G401.6 (cell line): ENCODE results near the gene AUTS2.

Experiments
- FAIRE-seq: peaks from 2 replicates; lab custom pipeline; 2012; peaks lifted over from hg19 to GRCh38; lab: Jason Lieb, UNC

The AUTS2 gene

DNA sequence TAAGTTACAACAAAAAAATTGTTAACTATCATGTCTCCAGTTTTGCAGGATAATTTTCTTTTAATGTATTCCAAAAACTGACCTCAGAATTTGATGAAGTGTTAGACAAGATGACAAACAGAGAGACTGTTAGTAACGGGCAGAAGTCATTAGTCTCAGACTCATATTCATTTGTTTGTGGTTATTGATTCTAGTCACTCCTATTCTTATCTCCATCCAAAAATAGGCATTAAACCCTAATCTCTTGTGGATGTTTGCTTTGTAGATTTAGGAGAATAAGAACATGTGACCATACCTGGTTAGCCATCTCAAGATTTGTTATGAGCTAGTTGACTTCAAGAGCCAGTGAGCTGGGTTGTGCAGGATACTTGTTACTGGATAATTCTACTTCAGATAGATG is 261.1 kb downstream of the AUTS2 start:
- FAIRE-seq = no peak

DNA sequence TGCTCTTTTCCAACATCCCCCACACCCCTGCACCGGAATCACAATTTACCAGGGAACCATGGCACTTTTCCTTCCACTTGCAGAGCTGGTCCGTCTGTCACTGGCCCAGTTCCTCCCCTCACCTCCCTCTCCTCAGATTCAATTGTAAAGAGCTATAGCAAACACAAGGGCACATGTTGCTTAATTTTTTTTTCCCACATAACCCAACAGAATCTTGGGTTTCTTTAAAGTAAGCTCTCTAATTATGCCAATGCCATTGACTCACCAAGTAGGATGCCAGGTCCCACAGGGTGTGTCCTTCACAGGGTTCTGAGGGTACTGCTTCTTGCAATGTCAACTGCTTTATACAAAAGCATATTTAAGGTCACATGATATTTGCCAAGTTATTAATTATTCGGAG is 262.2 kb downstream of the AUTS2 start:
- no peak for FAIRE-seq

- FAIRE-seq = no peak
Observed at GRCh38 chr7:69860941-69861622, 262.8 kb downstream of the AUTS2 start.

DNA sequence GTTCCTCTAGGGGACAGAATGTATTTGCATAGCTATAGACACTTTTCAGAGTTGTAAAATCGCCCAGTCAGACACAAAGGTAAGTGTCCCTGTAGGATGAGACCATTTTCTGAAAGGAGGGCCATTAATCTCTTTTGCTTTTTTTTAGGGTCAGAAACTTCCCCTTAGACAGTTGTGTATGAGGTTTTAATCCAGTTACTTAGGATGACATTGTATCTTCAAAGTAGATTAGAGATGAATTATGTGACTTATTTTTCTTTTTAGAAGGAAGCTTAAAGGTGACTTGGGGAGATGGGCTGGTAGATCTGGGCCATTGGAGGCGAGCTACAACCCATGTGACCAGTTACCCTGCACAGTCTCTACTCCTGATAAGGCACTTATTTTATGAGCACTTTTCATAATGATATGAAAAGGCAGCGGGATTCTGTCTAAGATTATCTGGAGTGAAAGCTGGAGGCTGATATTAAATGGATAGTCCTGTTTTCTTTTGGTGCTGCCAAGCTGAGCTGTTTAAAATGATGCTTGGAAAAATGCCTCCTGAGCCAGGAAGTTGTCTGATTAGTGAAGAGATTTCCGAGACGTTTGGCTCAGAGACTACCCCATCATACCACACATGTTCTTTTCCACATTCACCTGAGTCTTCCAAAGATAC is 264.3 kb downstream of the AUTS2 start:
- no peak for FAIRE-seq

DNA sequence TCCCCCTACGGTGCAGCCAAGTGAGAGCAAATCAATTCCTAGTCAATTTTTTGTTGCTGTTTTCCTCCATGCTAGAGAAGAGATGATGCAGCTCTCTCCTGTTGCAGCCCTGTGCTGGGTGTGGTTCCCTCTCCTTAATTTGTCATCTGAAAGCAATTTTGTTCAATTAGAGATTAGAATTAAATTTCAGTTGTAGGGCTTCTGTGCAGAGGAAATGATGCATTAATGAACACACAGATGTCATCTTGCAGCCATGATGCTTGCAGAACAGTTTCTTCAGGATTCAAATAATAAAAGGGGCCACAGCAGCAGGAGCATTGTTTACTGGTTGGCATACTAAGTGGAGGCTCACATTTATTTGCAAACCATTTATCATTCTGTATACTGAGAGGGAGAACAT is 266.0 kb downstream of the AUTS2 start:
- no peak for FAIRE-seq

DNA sequence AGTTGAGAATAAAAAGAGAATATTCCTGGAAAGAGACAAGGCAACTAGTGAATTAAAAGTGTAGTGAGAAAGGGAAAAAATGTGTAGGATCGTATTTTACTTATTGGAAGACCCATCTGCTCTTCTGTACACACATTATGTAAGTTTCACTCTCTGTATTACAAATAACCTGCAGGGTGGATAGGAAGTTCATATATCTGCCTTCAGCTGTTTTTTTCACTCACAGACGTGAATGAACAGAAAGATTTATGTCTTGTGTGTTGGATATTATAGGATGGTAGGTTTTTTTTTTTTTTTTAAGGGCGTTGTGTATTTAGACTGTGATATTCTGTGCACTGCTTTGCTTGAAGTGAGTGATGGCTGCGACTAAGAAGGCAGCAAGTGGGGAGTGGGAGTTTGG is 266.5 kb downstream of the AUTS2 start:
- FAIRE-seq = no peak

GRCh38 chr7:69868921-69869320 is 270.6 kb downstream of the AUTS2 start:
- FAIRE-seq = no peak

GRCh38 chr7:69871213-69871885 is 273.1 kb downstream of the AUTS2 start:
- FAIRE-seq = no peak

DNA sequence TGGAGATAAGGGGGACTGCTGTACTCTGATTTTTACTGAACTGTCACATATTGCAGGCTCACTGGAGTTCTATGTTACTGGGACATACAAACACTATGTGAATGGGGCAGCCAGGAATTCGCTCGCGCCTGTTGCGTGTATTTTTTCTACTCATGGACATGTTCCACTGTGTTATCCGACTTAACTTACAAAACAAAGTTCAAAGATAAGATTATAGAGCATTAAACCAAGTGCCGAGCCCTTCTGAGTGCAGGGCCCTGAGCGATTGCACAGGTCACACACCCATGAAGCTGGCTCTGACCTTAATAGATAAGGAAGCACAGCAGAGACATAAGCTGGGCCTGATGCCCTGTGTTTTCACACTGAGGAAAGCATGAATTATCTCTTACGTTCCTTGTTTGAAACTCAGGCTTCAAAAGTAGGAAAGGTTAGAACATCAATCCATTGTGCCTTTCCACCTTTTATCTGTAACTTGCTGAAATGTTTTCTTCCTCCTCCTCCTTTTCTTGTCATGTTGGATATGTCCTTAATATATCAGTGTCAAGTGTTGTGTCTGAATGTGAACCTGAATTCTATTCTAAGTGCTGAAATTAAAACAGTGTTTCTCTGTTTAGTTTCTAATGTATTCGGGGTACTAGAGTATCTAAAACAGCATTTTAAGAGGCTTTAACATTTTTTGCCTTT is 273.8 kb downstream of the AUTS2 start:
- FAIRE-seq = no peak

DNA sequence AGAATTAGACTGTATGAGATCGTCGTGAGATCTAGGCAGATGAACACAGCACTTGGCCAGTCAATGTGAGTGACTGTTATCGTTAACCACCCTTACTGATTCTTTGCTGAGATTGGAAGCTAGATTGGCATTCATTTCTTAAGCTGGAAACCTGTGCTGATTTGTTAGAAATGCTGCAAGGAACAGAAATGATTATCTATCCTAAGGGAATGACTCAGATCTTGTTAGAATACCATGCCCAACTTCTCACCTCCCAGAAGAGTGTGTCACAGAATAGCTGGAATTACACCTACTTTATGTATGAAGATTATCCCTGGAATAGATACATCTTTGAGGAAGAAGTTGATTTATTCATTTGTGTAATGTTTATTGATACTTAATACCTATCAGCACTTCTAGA is 275.2 kb downstream of the AUTS2 start:
- no peak for FAIRE-seq

GRCh38 chr7:69878015-69878414 is 279.7 kb downstream of the AUTS2 start:
- FAIRE-seq = no peak

DNA sequence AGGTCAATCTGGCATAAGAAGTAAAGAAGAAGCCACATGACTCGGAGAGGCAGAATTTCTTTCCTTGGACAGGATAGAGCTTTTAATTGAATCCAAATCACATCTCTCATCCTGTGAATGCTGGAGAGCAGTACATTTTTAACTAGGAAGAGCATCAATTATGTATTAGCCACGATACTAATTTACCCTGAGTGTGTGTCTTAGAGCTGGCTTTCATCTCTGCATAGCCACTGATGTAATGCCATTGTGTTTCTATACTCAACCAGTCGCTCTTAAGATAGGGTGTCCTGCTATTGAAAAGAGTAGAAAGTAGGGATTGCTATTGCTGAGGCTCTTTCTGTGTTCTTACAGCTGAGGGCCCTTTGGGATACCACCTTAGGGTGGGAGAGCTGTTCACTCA is 280.3 kb downstream of the AUTS2 start:
- FAIRE-seq = no peak

DNA sequence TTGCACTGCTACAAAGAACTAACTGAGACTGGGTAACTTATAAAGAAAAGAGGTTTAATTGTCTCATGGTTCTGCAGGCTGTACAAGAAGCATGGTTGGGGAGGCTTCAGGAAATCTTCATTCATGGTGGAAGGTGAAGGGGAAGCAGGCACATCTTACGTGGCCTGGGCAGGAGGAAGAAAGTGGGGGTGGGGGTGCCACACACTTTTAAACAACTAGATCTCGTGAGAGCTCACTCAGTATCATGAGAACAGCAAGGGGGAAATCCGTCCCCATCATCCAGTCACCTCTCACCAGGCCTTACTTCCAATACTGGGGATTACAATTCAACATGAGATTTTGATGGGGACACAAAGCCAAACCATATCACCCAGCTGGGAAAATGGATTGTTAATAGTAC is 281.7 kb downstream of the AUTS2 start:
- FAIRE-seq = no peak

DNA sequence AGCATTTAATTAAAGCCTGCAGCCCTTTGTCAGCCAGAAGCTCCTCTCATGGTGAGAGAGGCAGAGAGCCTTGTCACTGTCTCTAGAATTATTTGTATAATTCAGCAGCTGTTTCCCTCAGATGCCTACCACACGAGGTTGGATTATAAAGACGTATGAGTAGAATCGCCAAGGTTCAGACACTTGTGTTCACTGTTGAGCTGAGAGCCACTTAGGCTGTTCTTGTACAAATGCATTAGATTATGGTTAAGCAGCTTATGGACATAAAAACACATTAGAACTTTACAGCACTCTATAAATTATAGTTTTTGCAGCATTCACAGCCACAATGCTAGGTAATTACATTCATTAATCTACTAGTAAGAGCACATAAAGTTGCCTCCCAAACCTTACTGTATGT is 282.6 kb downstream of the AUTS2 start:
- FAIRE-seq = no peak

DNA sequence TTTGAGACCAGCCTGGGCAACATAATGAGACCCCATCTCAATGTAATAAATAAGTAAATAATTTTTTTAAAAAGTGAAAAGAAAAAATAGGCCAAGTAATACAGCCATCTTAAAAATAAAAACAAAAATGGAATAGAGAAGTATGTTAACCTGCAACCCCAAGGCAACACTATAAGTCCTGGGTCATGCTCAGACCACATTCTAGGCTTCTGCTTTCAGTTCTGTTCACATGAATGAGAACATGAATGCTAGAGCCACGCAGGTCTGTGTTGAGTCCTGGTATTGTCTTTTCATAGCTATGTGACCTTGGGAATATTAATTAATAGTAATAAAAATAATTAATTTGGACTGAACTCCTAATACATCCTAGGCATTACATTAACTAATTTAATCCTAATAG is 284.0 kb downstream of the AUTS2 start:
- no peak for FAIRE-seq

DNA sequence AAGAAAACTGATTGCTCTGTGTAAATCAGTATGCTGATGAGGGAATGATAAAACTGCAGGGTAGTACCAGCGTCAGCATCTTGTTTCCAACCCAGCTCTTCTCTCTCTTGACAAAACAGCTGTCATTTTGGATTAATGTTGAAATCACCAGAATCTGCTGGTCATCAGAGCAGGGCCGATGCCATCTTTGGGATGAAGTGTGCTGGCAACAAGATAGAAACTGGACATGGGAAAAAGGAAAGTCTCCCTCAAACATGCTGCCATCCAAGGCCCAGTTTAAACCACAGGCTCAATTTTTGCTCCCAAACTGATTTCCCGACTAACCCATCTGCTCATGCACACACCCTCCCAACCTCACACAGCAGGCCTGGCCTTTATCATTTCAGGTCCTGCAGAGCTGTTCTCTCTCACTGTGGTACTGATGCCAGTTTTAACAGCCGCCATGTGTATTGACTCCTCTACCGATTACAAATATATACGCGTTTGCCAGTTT is 285.2 kb downstream of the AUTS2 start:
- no peak for FAIRE-seq

DNA sequence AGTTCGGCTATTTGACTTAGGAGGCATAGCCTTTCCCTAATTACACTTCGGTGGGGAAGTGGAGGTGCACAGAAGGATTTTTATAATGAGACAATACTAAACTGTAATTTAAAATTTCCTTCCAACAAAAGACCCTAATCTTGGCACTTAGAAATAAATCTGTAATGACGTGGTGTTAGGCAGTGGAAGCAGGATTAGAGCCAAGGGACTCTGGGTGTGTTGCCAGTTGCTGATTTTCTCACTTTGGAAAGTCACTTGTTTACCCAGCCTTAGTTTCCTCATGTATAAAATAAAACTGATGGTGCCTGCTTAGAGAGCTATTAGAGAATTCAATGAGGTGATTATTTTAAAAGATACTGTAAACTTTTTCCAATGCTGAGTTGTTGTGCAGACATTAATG is 287.2 kb downstream of the AUTS2 start:
- FAIRE-seq = no peak

GRCh38 chr7:69889338-69889975 is 291.2 kb downstream of the AUTS2 start:
- no peak for FAIRE-seq

DNA sequence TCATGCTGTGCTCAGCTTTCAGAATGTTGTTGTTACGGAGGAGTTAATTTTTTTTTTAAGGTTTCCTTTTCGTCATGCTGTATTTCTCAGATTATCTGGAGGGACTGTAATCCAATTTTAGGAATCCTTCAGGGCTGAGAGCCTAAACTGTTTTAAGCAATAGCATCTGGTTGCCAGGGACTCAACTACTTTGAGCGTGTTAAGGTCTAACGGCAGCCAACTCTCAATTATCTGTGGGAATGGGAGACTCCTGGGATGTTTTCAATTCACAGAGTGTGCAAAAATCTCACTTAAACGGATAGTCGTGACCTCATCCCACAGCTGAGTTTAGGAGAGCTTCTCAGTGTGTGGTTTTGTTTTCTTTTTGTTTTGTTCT is 291.7 kb downstream of the AUTS2 start:
- FAIRE-seq = no peak

DNA sequence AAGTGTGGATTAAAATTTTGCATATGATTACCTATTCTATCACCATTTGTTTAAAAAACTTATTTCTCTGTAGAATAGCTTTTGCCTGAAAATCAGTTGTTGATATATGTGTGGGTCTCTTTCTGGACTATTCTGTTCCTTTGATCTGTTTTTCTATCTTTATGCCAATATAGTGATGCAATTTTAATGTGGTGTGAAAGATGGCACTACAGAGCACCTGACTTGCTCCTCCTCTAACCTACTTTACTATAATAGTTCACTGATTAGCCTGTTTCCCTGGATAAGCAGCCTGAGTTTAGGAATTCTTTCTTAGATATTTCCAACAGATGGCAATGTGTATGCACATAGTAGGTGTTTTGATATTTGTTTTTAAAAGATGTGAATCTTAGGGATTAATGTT is 294.5 kb downstream of the AUTS2 start:
- no peak for FAIRE-seq

DNA sequence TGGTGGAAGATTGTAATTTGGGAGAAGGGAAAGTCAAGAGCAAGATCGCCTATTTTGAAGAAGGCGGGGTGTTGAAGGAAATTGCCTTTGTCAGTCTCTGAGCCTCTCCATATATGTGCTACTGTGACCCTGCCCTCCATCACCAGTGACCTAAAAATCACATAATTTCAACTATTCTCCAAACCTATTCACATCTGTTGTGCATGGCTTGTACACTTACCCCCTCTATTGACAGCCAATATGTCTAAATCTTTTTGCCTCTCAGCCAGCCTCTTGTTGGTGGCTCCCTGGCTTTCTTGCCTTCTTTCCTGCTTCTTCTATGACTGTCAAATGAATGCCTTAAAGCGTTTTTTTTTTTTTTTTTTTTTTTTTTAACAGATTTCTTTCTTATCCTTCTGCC is 295.6 kb downstream of the AUTS2 start:
- FAIRE-seq = no peak

DNA sequence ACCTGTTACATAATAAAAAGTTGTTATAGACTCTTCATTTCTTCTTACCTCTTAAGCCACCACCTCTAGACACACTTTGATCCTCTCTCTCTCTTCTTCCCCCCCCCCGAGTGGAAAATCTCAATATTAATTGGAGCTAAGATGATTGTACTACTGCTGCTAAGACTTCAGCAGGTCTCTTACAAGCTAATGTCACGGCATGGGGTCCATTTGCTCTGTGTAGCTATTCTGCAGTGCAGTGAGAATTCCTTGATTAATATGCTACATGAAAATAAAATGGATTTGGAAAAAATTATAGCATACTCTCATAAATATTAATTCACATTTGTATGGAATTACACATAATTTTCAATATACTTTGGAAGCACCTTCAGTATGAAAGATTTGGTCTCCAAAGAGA is 297.2 kb downstream of the AUTS2 start:
- no peak for FAIRE-seq

GRCh38 chr7:69896121-69896520 is 297.8 kb downstream of the AUTS2 start:
- FAIRE-seq = no peak
